DND-41 (cell line): ENCODE results near the gene MAGI1.

Experiments used
- ATAC-seq: fragments of 200-7000 bp; cut with Tn5 transposase; 3 replicates; pipeline ENCODE4 v1.9.1; 2021; ENCODE audit warnings: low read depth; ENCODE audit not compliant: insufficient read depth
- DNase-seq: peaks from one replicate; pipeline ENCODE4 v3.0.0-alpha.2; 2020
- H2AFZ ChIP-seq: 2 replicates; pipeline ENCODE4 v1.6.0; 2012; ENCODE audit warnings: low read depth, low read length
- H3K27ac ChIP-seq: 2 replicates; pipeline ENCODE4 v1.5.1; 2012; ENCODE audit warnings: low read length, inconsistent platforms
- H3K27me3 ChIP-seq: fragments of 200-600 bp; sonication (generic); 2 replicates; pipeline ENCODE4 v1.6.0; 2012; ENCODE audit warnings: low read length, mild to moderate bottlenecking, inconsistent platforms; ENCODE audit not compliant: insufficient read depth, poor library complexity
- H3K36me3 ChIP-seq: 2 replicates; pipeline ENCODE4 v1.5.1; 2012; ENCODE audit warnings: low read length, inconsistent platforms; ENCODE audit not compliant: insufficient read depth
- H3K4me1 ChIP-seq: 2 replicates; pipeline ENCODE4 v1.5.1; 2012; ENCODE audit warnings: mild to moderate bottlenecking, low read length; ENCODE audit not compliant: insufficient read depth
- H3K4me2 ChIP-seq: 2 replicates; pipeline ENCODE4 v1.6.0; 2012; ENCODE audit warnings: mild to moderate bottlenecking, moderate library complexity, low read length, inconsistent platforms; ENCODE audit not compliant: insufficient read depth
- H3K4me3 ChIP-seq, 2 experiments: fragments of 200-600 bp in 1 of 2; shearing (Covaris generic) in 1 of 2; 2 replicates each; pipeline ENCODE4 v1.5.1; 2012 to 2016; ENCODE audit warnings: inconsistent platforms in 2 of 2, low read length in 2 of 2, mild to moderate bottlenecking in 2 of 2, low read depth in 1 of 2, moderate library complexity in 1 of 2
- H3K79me2 ChIP-seq: 2 replicates; pipeline ENCODE4 v1.6.0; 2012; ENCODE audit warnings: low read length, inconsistent platforms; ENCODE audit not compliant: insufficient read depth
- H3K9ac ChIP-seq: 2 replicates; pipeline ENCODE4 v1.6.0; 2012; ENCODE audit warnings: low read depth, mild to moderate bottlenecking, inconsistent platforms, low read length, moderate library complexity
- H3K9me3 ChIP-seq: 2 replicates; pipeline ENCODE4 v1.5.1; 2012; ENCODE audit warnings: low read length, moderate library complexity, mild to moderate bottlenecking, inconsistent platforms; ENCODE audit not compliant: insufficient read depth, severe bottlenecking
- H4K20me1 ChIP-seq: 2 replicates; pipeline ENCODE4 v1.6.0; 2012; ENCODE audit warnings: low read length; ENCODE audit not compliant: insufficient read depth
- CTCF ChIP-seq: IDR thresholded peaks from 2 replicates; pipeline ENCODE4 v1.5.1; 2012; ENCODE audit warnings: borderline replicate concordance, low read length, moderate library complexity, mild to moderate bottlenecking; ENCODE audit not compliant: poor library complexity, severe bottlenecking; ENCODE audit errors: extremely low read depth
- EZH2 ChIP-seq: IDR thresholded peaks from 3 replicates; pipeline ENCODE4 v1.6.1; 2012; ENCODE audit warnings: borderline replicate concordance, low read depth, mild to moderate bottlenecking, moderate library complexity, low read length, inconsistent platforms; ENCODE audit not compliant: severe bottlenecking

MAGI1 gene

GRCh38 chr3:65655061-65655460, 383.7 kb downstream of the MAGI1 start:
- no peak overlapping the region for H3K9ac ChIP-seq
- no peak overlapping the region for H2AFZ ChIP-seq
- no peaks in the 10 kb centered on the region for H3K4me1 ChIP-seq
- no peaks in the 10 kb centered on the region for H4K20me1 ChIP-seq
- TF ChIP-seq EZH2 = no peak
- no peak for TF ChIP-seq CTCF
- H3K79me2 ChIP-seq = no peaks in the 10 kb centered on the region
- H3K27ac ChIP-seq = no peak overlapping the region
- no peaks in the 10 kb centered on the region for H3K9me3 ChIP-seq
- H3K36me3 ChIP-seq = no peaks in the 10 kb centered on the region
- H3K4me2 ChIP-seq = no peak overlapping the region
- H3K4me3 ChIP-seq = no peak overlapping the region
- DNase-seq (no peak), ATAC-seq (no peak)
- no peaks in the 10 kb centered on the region for H3K27me3 ChIP-seq

GRCh38 chr3:65653731-65654130, 385.0 kb downstream of the MAGI1 start:
- H3K4me1 ChIP-seq = no peaks in the 10 kb centered on the region
- H3K36me3 ChIP-seq = no peaks in the 10 kb centered on the region
- TF ChIP-seq CTCF (no peak), EZH2 (no peak)
- H2AFZ ChIP-seq = no peak overlapping the region
- H3K27me3 ChIP-seq = no peaks in the 10 kb centered on the region
- no peak overlapping the region for H3K4me2 ChIP-seq
- H3K27ac ChIP-seq = no peak overlapping the region
- no peaks in the 10 kb centered on the region for H4K20me1 ChIP-seq
- no peaks in the 10 kb centered on the region for H3K79me2 ChIP-seq
- no peak for DNase-seq
- no peak for ATAC-seq
- H3K4me3 ChIP-seq = no peak overlapping the region
- no peak overlapping the region for H3K9ac ChIP-seq
- no peaks in the 10 kb centered on the region for H3K9me3 ChIP-seq

GRCh38 chr3:65650247-65650646, 388.5 kb downstream of the MAGI1 start:
- no peak overlapping the region for H3K27ac ChIP-seq
- DNase-seq = no peak
- no peak overlapping the region for H2AFZ ChIP-seq
- H3K4me2 ChIP-seq = no peak overlapping the region
- H3K9me3 ChIP-seq = peaks cover 5% of the 10 kb centered on the region
- H3K27me3 ChIP-seq = no peaks in the 10 kb centered on the region
- no peaks in the 10 kb centered on the region for H3K4me1 ChIP-seq
- no peaks in the 10 kb centered on the region for H3K36me3 ChIP-seq
- no peak overlapping the region for H3K4me3 ChIP-seq
- H4K20me1 ChIP-seq = no peaks in the 10 kb centered on the region
- TF ChIP-seq CTCF (no peak), EZH2 (no peak)
- H3K79me2 ChIP-seq = no peaks in the 10 kb centered on the region
- H3K9ac ChIP-seq = no peak overlapping the region
- no peak for ATAC-seq

- TF ChIP-seq CTCF (no peak), EZH2 (no peak)
- Histone ChIP-seq H4K20me1 (no peaks in the 10 kb centered on the region), H3K27me3 (no peaks in the 10 kb centered on the region), H3K4me1 (no peaks in the 10 kb centered on the region), H3K27ac (no peak overlapping the region), H3K4me3 (no peak overlapping the region), H3K36me3 (no peaks in the 10 kb centered on the region), H3K4me2 (no peak overlapping the region), H3K9me3 (peaks cover 5% of the 10 kb centered on the region), H3K79me2 (no peaks in the 10 kb centered on the region), H3K9ac (no peak overlapping the region), H2AFZ (no peak overlapping the region)
- ATAC-seq (no peak), DNase-seq (no peak)
These were observed 391.3 kb downstream of the MAGI1 start for GRCh38 chr3:65647369-65647768.
